IPS-18c (cell line): Measurements from ENCODE around the gene LTB.
"Not testable (repeated sequence)": the region's sequence is repeated elsewhere in the genome, so short reads cannot be mapped to it uniquely, and the experiment has no call there.

Experiments
- H3K4me3 ChIP-seq: 2 replicates; pipeline ENCODE4 v1.7.0; 2013; ENCODE audit warnings: low read depth, mild to moderate bottlenecking, low read length, moderate library complexity; ENCODE audit not compliant: insufficient read depth
- H3K9me3 ChIP-seq: one replicate; pipeline ENCODE4 v1.6.1; 2013; ENCODE audit warnings: mild to moderate bottlenecking, low read length, moderate library complexity; ENCODE audit not compliant: control insufficient read depth, insufficient read depth

LTB gene

GRCh38 chr6:31614684-31615578, 32.7 kb upstream of the LTB start, which contains the start of gene AIF1:
TSS of gene AIF1 (plus strand) at chr6:31615234. CDS start at chr6:31615330, 96 bp downstream.
- H3K9me3 ChIP-seq: no peaks in the 10 kb centered on the region
- H3K4me3 ChIP-seq: no peak within 1 kb of the TSS

- H3K4me3 ChIP-seq: no peak overlapping the region
- no peaks in the 10 kb centered on the region for H3K9me3 ChIP-seq
Measured at GRCh38 chr6:31614075-31614619, 31.9 kb upstream of the LTB start.

- Histone ChIP-seq H3K4me3 (no peak overlapping the region), H3K9me3 (no peaks in the 10 kb centered on the region)
Measured at GRCh38 chr6:31610968-31611367, 28.7 kb upstream of the LTB start.

DNA sequence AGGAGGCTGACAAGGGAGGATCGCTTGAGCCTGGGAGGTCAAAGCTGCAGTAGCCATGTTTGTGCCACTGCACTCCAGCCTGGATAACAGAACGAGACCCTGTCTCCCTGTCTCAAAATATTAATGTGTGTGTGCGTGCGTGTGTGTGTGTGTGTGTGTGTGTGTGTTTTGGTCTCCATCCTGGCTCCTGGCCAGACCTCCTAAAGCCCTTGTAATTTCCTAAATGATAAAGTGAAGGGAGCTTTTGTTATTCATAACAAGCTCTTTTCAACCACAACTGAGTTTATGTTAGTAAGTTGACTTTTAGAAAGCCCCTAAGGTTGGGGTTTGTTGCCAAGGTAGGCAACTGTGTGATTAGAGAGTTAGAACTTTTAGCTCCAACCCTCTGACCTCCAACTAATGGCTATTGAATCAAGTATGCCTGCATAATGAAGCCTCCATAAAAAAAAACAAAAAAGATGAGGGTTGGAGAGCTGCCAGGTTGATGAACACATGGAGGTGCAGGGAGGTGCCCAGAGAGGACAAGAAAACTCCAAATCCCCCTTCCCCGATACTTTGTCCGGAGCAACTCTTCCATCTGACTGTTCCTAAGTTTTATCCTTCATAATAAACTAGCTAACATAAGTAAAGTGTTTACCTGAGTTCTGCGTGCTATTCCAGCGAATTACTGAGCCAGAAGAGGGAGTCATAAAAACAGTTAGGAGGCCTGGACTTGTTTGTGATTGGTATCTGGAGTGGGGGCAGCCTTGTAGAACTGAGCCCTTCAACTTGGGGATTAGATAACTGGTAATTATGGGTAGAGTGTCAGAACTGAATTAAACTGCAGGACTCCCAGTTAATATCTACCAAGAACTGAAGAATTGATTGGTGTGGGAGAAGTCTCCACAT, 27.5 kb upstream of the LTB start:
- H3K9me3 ChIP-seq: no peaks in the 10 kb centered on the region
- H3K4me3 ChIP-seq: no peak overlapping the region

GRCh38 chr6:31607317-31607716, 25.1 kb upstream of the LTB start:
- H3K9me3 ChIP-seq: no peaks in the 10 kb centered on the region
- H3K4me3 ChIP-seq: no peak overlapping the region

DNA sequence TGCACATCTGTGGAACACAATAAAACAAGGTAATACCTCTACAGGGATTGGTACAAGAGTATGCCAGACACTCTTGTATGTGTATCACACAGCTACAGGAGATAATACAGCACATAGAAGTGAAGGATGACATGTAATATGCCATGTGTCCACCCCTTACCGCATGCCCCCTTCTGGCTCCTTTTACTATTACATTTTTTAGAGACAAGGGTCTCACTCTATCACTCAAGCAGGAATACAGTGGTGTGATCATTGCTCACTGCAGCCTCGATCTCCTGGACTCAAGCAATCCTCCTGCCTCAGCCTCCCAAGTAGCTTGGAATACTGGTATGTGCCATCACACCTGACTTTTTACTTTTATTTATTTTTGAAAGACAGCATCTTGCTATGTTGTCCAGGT, 14.8 kb upstream of the LTB start:
- Histone ChIP-seq H3K4me3 (no peak overlapping the region), H3K9me3 (no peaks in the 10 kb centered on the region)

DNA sequence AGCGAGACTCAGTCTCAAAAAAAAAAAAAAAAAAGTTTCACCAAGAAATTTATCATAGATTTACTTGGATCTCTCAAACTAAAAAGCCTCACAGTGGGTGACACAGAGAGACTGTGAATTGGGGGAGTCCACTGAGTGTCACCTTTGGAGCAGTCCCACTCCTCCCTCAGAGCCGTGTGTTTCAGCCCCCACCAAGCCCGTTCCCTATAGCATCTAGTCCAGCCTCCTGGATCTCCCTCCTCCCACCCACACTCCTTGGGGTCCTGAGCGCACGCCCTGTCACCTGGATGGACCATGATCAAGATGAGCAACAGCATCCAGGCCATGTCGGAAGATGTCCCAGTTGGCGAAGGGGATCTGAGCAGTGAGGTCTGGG, 10.2 kb upstream of the LTB start:
- no peaks in the 10 kb centered on the region for H3K9me3 ChIP-seq
- no peak overlapping the region for H3K4me3 ChIP-seq

DNA sequence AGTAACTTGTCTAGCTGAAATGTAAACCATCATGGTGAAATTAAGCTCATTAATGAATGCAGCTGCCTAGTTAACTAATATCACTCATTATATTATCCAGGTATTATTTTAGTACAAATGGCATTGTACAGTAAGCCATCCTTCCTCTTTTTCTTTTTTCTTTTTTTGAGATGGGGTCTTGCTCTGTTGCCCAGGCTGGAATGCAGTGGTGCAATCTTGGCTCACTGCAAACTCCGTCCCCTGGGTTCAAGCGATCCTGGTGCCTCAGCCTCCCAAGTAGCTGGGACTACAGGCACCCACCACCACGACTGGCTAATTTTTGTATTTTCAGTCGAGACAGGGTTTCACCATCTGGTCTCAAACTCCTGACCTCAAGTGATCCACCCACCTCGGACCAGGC, 8.5 kb upstream of the LTB start:
- H3K4me3 ChIP-seq, H3K9me3 ChIP-seq: not testable (repeated sequence)

DNA sequence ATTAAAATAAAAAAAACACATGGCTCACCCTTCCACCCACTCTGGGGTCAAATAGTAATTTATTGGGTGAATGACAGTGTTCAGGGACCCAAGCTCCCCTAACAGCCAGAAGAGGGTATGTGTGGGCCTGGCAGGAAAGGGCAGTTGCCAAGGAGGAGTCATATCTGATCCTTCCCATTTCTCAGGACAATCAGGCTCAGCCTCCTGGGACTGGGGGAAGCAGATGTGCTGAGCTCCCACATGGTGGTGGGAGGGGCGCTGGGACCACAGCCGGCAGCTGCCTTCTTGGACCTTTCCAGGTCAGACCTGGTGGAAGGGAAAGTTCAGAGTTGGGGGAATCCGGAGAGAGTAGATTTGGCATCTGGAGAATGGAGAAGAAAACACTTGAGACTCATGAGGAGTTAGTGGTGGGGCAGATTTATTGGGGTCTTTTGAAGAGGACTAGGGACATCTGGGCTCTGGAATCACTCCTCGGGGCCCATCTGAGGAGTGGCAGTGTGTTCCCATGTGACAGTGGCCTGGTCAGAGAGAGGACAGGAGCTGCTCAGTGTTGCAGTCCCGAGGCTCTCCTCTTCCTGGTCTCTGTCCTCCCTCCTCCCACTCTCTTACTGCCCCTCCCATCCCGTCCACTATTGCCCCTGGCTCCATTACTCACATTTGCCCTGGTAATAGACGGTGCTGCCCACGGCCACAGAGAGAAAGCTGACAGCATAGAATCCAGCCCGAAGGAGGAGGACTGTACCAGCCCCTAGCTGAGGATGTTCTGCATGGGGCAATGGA, 6.8 kb upstream of the LTB start:
- Histone ChIP-seq H3K9me3 (no peaks in the 10 kb centered on the region), H3K4me3 (no peak overlapping the region)

DNA sequence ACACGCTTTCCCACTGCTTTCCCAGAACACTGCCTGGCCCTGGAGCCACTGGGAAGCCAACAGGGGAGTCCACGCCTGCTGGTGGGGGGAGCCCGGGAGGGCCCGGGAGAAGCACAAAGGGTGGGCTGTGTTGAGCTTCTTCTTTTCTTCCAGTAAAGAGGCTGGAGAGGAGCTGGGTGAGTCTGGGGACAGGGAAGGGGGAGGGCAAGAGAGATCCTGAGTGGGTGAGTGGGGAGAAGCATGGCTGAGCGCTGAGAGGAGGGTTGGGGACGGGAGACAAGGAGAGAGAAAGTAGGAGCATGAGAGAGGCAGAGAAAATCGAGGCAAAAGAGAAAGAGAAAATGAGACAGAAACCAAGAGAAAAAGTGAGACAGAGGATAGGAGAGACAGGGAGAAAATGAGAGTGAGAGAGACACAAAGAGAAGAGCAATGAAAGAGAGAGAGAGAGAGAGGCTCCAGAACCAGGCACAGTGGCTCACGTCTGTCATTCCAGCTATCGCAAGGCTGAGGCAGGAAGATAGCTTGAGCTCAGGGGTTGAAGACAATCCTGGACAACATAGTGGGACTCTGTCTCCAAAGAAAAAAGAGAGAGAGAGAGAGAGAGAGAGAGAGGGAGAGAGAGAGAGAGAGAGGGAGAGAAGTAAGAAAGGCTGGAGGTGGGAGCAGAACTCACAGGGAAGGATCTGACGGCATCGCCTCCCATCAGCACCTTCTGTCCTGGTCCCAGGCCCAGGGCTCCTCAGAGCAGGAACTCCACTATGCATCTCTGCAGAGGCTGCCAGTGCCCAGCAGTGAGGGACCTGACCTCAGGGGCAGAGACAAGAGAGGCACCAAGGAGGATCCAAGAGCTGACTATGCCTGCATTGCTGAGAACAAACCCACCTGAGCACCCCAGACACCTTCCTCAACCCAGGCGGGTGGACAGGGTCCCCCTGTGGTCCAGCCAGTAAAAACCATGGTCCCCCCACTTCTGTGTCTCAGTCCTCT, 5.9 kb upstream of the LTB start:
- Histone ChIP-seq H3K9me3 (no peaks in the 10 kb centered on the region), H3K4me3 (no peak overlapping the region)

- no peaks in the 10 kb centered on the region for H3K9me3 ChIP-seq
- no peak overlapping the region for H3K4me3 ChIP-seq
Measured at GRCh38 chr6:31586599-31587281, 4.5 kb upstream of the LTB start.

GRCh38 chr6:31586008-31586407, 3.8 kb upstream of the LTB start, which contains the start of gene LST1:
TSS of gene LST1 (plus strand) at chr6:31586277. CDS start at chr6:31587300, 1,023 bp downstream.
- H3K4me3 ChIP-seq: no peak within 1 kb of the TSS

GRCh38 chr6:31585491-31585890, 3.3 kb upstream of the LTB start:
- no peak overlapping the region for H3K4me3 ChIP-seq
- peaks cover 5% of the 10 kb centered on the region for H3K9me3 ChIP-seq

More at GRCh38 chr6:31586008-31586407, 3.8 kb upstream of the LTB start, which contains the start of gene LST1:
- peaks cover 2% of the 10 kb centered on the region for H3K9me3 ChIP-seq

DNA sequence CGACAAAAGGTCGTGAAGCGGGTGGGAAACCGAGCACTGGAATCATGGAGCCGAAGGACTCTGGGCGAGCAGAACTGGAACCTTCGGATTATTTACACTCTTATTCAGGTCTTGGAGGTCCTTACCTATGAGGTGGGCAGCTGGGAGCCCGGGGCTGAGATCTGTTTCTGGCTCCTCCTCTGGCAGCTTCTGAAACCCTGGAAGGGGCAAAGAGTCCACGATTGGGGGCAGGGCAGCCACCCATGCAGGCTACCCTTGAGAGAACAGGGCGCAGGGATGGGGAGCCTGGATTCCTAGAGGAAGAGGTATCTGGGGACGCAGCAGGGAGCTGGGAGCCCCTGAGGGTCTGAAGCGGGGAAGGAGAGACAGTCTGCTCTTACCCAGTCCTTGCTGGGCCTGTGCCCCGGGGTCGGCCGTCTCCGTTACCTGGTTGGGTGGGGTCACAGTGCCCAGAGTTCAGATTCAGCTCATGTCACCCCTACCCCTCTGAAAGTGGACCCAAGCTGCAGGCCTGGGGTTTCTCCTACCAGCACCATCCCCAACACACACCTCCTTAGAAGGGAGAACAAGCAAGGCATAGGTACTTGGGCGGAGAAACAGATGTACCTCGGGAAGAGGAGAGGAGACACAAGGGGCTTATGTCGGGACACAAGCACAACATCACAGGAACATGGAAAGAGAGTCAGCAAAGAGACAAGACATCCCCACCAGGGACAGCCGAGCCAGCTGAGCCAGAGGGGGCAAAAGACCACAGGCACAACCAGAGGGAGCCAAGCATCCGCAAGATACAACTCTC, 592 bp downstream of the LTB start:
- H3K9me3 ChIP-seq: peaks cover 5% of the 10 kb centered on the region
- H3K4me3 ChIP-seq: peak overlapping the region; percentile 98
